RPMI7951 (cell line): ENCODE results near the gene RIMBP2. TPM values are rescaled to one million over a fixed set of nuclear protein-coding genes. Genes with fewer than 3 reads are reported as not detected.

Experiments used
- DNase-seq: peaks from one replicate; pipeline ENCODE4 v3.0.0-alpha.2; 2012; ENCODE audit warnings: low read depth
- total RNA-seq: library from RNA; depleted of rRNA; stranded (reverse); fragments of >200 nt; shearing (Covaris generic); gene quantifications from 2 replicates; pipeline ENCODE4 v1.2.3, GENCODE V29; 2014

RIMBP2 gene
- total RNA-seq, 1 experiment from 2014 or later, result not detected

DNA sequence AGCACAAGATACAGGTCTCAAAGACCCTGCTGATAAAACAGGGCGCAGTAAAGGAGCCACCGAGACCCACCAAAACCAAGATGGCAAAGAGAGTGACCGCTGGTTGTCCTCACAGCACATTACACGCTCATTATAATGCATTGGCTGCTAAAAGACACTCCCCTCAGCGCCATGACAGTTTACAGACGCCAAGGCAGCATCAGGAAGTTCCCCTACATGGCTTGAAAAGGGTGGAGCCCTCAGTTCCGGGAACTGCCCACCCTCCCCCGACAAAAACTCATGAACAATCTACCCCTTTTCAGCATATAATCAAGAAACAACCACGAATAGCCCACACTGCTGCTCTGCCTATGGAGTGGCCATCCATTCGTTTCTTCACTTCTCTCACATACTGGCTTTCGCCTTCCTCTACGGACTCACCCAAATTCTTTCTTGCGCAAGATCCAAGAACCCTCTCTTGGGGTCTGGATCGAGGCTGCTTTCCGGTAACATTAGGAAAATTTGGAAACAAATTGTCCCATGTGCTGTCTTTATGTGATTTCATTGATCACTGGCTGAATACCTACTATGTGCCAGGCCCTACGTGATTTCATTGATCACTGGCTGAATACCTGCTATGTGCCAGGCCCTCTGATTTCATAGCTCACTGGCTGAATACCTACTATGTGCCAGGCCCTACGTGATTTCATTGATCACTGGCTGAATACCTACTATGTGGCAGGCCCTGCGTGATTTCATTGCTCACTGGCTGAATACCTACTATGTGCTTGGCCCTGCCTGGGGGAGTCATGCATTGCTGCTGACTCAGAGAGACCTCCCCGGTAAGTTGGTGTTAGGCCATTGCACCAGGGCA is 252.1 kb downstream of the RIMBP2 start:
- no peak for DNase-seq

DNA sequence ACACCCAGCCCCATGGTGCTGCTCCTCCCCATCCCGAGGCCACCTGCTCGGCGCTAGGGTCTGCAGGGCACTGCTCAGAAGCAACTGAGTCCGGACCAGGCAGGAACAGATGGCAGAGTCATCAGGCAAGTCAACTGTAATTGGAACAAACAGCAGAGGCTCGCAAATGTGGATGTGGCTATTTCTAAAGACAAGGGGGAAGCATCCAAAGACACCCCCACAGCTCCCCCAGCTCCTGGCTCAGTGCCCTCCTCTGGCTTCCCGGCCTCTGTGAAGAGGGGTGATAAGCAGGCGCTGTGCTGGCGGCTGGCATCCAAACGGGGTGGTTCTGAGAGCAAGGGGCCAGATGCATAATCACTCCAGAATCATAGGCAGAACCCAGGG is 252.8 kb downstream of the RIMBP2 start:
- no peak for DNase-seq

DNA sequence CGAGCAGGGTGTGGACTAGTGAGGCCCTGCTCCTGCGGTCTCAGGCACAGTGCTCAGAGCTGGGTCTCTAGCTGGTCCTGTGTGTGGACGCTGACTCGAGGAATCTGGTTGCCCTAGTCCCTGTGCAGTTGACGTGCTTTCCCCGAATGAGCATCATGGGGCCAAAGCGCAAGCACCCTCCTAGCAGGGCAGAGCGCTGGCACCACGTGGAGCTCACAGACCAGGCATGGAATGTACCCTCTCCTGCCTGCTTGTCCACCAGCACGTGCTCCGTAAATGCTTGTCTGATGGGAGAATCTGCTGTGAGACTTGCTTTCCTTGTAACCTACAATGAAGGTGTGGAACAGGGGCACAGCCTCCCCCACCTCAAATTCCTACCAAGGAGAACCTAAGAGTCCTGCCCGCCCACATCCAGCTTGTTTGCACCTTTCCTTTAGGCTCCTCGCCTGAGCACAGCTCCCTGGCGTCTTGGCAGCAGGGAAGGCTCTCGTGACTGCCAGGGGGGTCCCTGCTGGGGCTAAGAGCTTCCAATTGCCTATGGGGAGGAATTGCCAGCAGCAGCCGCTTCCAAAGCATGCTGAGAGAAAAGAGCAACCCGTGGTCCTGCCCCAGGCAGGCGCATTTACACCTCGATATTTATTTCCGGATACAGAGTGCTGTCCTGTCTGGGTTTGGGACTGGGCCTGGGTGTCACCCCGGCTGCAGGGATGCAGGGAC is 253.4 kb downstream of the RIMBP2 start:
- no peak for DNase-seq

DNA sequence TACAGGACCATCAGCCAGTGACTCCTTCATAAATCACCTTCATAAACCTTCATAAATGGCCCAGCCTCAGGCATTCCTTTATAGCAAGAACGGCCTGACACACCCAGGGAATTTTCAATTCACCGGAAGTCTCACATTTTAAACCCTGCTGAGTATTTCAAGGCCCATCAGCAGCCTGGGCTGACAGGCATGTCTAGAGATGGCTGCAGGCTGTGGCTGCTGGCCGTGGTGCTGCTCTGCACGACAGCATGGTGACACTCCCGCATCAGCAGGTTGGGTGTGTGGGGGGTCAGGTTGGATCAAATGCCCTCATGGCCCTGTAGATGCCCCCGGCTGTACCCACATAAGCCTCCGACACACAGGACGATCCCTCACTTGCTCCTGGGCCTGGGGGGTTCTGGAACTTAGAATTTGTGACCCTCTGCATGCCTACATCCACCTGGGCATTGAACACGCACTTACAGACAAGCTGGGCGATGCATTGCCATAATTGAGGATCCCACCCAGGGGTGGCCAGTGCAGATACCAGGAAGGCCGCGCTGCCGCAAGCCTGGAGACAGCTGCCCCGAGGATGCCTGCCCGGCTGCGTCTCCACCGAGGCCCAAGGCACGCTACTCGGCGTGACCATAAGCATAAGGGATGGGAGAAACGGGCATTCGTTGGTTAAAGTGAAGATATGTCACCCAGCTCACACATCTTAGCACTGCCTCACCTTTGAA is 254.1 kb downstream of the RIMBP2 start:
- no peak for DNase-seq

- DNase-seq, result no peak
Observed at GRCh38 chr12:130461447-130461815, 254.7 kb downstream of the RIMBP2 start.

- no peak for DNase-seq
Observed at GRCh38 chr12:130460611-130461446, 255.3 kb downstream of the RIMBP2 start.

- DNase-seq, result no peak
Observed at GRCh38 chr12:130459916-130460315, 256.2 kb downstream of the RIMBP2 start.

GRCh38 chr12:130458341-130458740 is 257.8 kb downstream of the RIMBP2 start:
- DNase-seq, result no peak

DNA sequence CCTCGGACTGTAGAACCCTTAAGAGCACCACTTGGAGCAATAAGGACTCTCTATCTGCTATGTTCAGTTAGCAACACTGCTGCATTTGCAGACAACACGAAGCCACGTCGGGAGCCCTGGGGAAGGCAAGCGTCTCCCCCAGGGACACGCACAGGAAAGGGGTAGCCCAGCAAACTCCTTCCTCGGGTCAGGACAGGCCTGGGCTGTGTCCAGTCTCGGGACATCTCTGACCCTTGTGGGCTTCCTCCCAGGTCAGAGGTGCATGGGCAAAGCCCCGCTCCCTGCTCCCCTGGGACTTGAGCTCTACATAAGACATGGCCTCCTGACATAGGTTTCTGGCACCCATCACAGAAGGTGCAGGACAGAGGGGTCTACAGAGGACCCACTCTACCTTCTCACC is 258.9 kb downstream of the RIMBP2 start:
- DNase-seq, result no peak

DNA sequence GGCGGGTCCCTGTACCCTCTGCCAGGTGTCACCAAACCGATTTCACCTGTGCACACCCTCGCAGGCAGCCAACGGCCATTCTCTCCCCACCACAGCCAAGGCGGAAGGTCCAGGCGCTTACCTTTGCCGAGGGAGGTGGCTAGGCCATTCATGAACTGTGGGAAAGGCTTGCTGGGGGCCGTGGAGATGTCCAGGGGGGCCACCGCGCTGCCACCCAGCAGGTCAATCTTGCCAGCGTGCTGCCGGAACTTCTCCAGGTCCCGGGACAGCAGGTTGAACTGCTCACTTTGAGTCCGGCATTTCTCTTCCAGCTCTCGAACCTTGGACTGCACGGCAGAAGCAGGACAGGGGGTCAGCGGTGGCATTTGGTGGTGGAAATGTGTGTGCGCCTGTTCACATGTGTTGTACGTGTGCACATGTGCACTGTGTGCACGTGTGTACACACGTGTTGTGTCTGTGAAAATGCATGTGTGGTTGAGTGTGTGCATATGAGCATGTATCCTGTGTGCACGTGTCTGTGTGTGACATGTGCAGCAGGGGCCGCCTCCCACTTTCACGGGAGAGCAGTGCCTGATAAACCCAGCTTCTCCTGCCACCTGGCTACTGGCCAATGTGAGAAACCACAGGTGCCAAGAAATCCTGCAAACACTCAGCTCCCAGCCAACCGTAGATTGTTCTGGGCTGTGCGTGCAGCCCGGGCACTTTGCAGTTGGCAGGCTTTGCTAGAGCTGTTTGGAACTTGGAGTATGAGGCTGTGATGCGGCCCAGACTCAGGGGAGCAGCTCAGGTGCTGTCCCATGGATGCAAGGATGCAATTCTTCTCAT is 259.5 kb downstream of the RIMBP2 start:
- DNase-seq, result no peak

GRCh38 chr12:130455161-130455560 is 260.9 kb downstream of the RIMBP2 start:
- no peak for DNase-seq

GRCh38 chr12:130454296-130454695 is 261.8 kb downstream of the RIMBP2 start:
- DNase-seq, result no peak

- no peak for DNase-seq
Observed at GRCh38 chr12:130452546-130452945, 263.6 kb downstream of the RIMBP2 start.

- no peak for DNase-seq
Observed at GRCh38 chr12:130451001-130451930, 264.8 kb downstream of the RIMBP2 start.

GRCh38 chr12:130449291-130449690 is 266.8 kb downstream of the RIMBP2 start:
- no peak for DNase-seq

DNA sequence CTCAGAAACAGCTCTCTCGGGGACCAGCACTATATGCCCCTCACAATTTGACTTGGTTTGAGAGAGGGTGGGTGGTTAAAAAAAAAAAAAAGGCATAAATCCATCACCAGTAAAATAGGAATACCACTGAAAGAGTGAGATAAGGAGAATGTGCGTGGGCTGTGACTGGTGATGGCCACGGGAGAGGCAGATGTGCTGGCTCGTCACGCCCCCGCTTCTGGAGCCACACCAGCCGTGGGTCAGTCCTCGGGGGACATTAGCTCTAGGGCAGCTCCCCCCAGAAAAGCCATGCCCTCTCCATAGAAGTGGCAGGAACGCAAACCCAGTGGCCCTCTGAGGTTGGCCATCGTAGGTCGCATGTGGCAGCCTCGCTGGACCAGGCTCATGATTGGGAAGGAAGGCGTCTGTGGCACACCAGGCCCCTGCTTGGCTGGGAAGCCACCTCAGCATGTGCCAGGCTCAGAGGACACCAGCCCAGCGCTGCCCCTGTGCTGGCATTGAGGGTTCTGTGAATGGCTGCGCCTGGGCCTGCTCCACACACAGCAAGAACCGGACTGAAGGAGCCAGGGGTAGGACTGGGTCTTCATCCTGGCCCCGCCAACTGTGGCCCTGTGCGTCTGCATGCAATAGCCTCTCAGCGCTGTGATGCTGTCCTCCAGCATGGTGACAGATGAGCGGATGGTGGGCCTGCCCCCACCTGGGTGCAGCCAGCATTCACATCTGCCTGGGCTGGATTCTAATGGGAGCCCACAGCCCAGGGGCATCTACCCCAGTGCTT is 267.9 kb downstream of the RIMBP2 start:
- no peak for DNase-seq

GRCh38 chr12:130447655-130447965 is 268.5 kb downstream of the RIMBP2 start:
- DNase-seq, result no peak

DNA sequence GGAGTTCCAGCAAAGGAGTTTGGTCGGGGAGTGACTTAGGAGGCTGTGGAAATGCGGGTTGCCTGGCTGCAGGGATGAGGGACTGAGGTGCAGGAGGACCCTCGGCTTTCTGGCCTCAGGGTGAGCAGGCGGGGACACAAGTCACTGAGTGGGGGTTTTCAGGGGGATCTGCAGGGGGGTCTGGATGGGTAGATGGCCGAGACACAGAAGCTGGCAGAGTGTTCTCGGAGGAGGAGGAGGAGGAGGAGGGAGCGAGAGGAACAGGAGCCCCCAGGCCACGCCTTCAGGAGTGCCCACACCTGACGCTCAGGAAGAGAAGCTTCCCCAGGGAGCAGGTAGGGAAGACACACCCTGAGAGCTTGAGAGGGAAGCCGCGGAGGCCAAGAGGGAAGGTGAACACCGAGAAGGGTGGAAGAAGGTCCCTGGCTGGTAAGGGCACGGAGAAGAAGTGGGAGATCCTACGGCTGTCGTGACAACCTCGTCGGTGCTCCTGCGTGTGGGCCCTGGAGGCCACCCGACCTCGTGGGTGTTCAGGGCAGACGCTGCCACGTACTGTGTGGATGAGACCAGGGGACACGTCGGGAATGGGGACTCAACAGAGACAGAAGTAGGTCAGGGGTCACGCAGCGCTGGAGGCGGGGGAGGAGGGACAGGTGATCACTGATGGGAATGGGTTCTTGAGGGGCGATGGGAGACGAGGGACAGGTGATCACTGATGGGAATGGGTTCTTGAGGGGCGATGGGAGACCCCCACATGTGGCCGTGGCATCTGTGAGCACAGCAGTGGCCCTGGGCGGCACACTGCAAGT is 269.0 kb downstream of the RIMBP2 start:
- no peak for DNase-seq
